ENCODE data around the gene PCSK4. TPM values are rescaled to one million over a fixed set of nuclear protein-coding genes. Genes with fewer than 3 reads are reported as not detected.

PCSK4 gene
- total RNA-seq, 4 donors from 2014 or later = 1.4 to 2.4 (median 2.2) TPM

- ATAC-seq (ENCODE audit: low FRiP score) (no peak), DNase-seq (ENCODE audit: low spot score) (no peak)
- TF ChIP-seq, protein P1, sequence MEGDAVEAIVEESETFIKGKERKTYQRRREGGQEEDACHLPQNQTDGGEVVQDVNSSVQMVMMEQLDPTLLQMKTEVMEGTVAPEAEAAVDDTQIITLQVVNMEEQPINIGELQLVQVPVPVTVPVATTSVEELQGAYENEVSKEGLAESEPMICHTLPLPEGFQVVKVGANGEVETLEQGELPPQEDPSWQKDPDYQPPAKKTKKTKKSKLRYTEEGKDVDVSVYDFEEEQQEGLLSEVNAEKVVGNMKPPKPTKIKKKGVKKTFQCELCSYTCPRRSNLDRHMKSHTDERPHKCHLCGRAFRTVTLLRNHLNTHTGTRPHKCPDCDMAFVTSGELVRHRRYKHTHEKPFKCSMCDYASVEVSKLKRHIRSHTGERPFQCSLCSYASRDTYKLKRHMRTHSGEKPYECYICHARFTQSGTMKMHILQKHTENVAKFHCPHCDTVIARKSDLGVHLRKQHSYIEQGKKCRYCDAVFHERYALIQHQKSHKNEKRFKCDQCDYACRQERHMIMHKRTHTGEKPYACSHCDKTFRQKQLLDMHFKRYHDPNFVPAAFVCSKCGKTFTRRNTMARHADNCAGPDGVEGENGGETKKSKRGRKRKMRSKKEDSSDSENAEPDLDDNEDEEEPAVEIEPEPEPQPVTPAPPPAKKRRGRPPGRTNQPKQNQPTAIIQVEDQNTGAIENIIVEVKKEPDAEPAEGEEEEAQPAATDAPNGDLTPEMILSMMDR (IDR thresholded peaks at IDR 0.05) = no peak
Measured at GRCh38 chr19:1470055-1470304, 20.2 kb downstream of the PCSK4 start.

DNA sequence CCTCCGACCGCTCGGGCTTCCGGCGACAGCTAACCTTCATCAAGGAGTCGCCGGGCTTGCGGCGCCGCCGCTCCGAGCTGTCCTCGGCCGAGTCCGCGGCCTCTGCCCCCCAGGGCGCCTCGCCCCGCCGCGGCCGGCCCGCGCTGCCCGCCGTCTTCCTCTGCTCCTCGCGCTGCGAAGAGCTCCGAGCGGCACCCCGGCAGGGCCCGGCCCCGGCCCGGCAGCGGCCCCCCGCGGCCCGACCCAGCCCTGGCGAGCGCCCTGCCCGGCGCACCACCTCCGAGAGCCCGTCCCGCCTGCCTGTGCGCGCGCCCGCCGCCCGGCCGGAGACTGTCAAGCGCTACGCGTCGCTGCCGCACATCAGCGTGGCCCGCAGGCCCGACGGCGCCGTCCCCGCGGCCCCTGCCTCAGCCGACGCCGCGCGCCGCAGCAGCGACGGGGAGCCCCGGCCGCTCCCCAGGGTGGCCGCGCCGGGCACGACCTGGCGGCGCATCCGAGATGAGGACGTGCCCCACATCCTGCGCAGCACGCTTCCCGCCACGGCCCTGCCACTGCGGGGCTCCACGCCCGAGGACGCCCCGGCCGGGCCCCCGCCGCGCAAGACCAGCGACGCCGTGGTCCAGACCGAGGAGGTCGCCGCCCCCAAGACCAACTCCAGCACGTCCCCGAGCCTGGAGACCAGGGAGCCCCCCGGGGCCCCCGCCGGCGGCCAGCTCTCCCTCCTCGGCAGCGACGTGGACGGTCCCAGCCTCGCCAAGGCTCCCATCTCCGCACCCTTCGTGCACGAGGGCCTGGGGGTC is 20.7 kb downstream of the PCSK4 start:
- TF ChIP-seq, protein P1 (IDR thresholded peaks at IDR 0.05) = no peak
- DNase-seq (ENCODE audit: low spot score) (no peak), ATAC-seq (ENCODE audit: low FRiP score) (no peak)

DNA sequence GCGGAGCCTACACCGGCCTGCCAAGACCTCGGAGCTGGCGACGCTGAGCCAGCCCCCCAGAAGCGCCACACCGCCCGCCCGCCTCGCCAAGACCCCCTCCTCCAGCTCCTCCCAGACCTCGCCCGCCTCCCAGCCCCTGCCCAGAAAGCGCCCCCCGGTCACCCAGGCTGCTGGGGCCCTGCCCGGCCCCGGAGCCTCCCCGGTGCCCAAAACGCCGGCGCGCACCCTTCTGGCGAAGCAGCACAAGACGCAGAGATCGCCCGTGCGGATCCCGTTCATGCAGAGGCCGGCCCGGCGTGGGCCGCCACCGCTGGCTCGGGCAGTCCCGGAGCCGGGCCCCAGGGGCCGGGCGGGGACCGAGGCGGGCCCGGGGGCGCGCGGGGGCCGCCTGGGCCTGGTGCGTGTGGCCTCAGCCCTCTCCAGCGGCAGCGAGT is 21.3 kb downstream of the PCSK4 start:
- TF ChIP-seq, protein P1 (IDR thresholded peaks at IDR 0.05) = no peak
- ATAC-seq (ENCODE audit: low FRiP score) = no peak

DNA sequence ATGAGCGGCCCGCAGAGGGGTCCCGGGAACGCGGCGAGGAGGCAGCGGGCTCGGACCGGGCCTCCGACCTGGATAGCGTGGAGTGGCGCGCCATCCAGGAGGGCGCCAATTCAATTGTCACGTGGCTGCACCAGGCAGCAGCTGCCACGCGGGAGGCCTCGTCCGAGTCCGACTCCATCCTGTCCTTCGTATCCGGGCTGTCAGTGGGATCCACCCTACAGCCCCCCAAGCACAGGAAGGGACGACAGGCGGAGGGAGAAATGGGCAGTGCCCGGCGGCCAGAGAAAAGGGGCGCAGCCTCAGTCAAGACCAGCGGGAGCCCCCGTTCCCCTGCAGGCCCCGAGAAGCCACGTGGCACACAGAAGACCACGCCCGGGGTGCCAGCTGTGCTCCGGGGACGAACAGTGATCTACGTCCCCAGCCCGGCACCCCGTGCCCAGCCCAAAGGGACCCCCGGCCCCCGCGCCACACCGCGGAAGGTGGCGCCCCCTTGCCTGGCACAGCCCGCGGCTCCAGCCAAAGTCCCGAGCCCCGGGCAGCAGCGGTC is 21.8 kb downstream of the PCSK4 start:
- TF ChIP-seq, protein P1 (IDR thresholded peaks at IDR 0.05) = no peak
- DNase-seq (ENCODE audit: low spot score) (no peak), ATAC-seq (ENCODE audit: low FRiP score) (no peak)

More for the DNA sequence above, 21.3 kb downstream of the PCSK4 start:
- no peak for DNase-seq (ENCODE audit: low spot score)

- TF ChIP-seq, protein P1 (IDR thresholded peaks at IDR 0.05) = no peak
- no peak for ATAC-seq (ENCODE audit: low FRiP score)
- DNase-seq (ENCODE audit: low spot score) = no peak
Measured at GRCh38 chr19:1467490-1468273, 22.5 kb downstream of the PCSK4 start.

GRCh38 chr19:1467215-1467489 is 23.0 kb downstream of the PCSK4 start:
- DNase-seq (ENCODE audit: low spot score) = no peak
- ATAC-seq (ENCODE audit: low FRiP score) = no peak
- TF ChIP-seq, protein P1 (IDR thresholded peaks at IDR 0.05) = no peak
